Stimulated activated CD4-positive, alpha-beta T cell treated with anti-CD3 and anti-CD28 coated beads, Interleukin-12 subunit alpha, Interleukin-12 subunit beta, amount 100 ng/mL, for 24 hours (primary cell): ENCODE data around the gene HDAC4.
A peak's percentile ranks its signal among the peaks of the same experiment; 100 is the strongest.
"Not testable (repeated sequence)": the region's sequence is repeated elsewhere in the genome, so short reads cannot be mapped to it uniquely, and the experiment has no call there.

Experiments
- DNase-seq, 2 experiments: peaks; one replicate each; pipeline ENCODE4 v3.0.0-alpha.2; 2020; ENCODE audit warnings: low read depth in 2 of 2

The HDAC4 gene

DNA sequence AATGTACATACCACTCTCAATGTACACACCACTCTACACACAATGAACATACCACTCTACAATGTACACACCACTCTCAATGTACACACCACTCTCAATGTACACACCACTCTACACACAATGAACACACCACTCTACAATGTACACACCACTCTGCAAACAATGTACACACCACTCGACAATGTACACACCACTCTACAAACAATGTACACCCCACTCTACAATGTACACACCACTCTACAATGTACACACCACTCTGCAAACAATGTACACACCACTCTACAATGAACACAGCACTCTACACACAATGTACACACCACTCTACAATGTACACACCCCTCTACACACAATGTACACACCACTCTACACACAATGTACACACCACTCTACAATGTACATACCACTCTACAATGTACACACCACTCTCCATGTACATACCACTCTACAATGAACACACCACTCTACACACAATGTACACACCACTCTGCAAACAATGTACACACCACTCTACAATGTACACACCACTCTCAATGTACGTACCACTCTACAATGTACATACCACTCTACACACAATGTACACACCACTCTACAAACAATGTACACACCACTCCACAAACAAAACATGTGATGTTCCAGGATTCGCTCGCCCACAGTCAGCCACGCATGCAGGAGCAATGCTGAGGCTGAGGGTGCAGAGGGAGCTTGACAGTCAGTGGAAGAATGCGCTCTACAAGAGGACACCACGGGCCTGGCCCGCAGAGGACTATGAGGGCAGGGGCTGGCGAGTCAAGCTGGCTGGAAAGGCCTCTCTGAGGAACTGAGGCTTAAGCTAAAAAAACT is 118.2 kb downstream of the HDAC4 start:
- DNase-seq: no peak

GRCh38 chr2:239280296-239281017 is 120.4 kb downstream of the HDAC4 start:
- DNase-seq: not testable (repeated sequence)

GRCh38 chr2:239279508-239280295 is 121.1 kb downstream of the HDAC4 start:
- no peak for DNase-seq

- DNase-seq: no peak
Measured at GRCh38 chr2:239278941-239279365, 121.9 kb downstream of the HDAC4 start.

- no peak for DNase-seq
Measured at GRCh38 chr2:239278361-239278760, 122.5 kb downstream of the HDAC4 start.

- no peak for DNase-seq
Measured at GRCh38 chr2:239277401-239278085, 123.3 kb downstream of the HDAC4 start.

DNA sequence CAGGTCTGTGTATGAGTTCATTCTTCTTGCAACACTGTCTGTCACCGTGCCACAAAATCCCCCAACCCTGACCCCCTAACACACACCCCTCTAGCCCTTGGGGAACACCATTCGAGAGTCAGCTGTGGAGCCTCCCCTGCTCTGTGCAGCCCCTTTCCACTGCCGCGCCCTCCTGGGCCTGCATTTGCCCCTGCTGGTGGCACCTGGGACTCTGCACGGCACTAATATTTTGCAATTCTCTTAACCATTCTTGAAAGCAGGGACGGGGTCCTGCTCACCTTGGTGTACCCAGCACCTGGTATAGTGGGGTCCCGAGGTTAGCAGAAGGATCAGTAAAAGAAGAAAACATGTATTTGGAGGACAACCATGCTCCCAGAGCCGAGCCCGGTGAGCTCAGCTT is 124.0 kb downstream of the HDAC4 start:
- DNase-seq: no peak

- DNase-seq: no peak
Measured at GRCh38 chr2:239275847-239276831, 124.7 kb downstream of the HDAC4 start.

GRCh38 chr2:239275044-239275685 is 125.7 kb downstream of the HDAC4 start:
- DNase-seq: peak; percentile 59 to 66

DNA sequence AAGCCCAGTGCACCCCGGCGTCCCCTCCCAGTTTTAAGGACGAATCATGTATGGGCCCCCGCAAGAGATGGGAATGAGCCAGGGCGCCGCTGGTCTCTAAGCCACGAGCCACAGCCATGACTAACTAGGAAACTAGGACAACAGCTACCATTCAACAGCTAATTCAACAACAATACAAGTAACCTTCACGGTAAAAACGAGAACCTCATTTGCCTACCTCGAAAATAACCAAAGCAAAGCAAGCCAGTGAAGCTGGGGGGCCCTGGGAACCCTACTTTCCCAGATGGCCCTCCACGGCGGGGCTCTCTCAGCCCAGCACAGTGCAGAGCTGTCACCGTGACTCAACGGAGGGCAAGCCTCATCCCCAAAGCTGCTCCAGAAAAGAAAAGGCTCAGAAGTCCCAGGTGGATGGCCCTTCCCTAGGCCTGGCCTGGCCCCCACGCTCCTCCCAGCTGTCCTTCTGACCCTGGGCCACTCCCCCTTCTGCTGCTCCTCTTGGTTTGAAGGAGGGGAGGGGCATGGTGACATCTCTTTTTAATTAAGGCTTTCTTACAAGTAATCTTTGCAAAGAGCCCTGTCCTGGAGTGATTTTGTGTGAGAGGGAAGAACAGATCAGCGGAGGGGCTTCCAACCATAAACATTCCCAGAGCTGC is 126.3 kb downstream of the HDAC4 start:
- no peak for DNase-seq

GRCh38 chr2:239273280-239274234 is 127.3 kb downstream of the HDAC4 start:
- DNase-seq: no peak

GRCh38 chr2:239272626-239273025 is 128.2 kb downstream of the HDAC4 start:
- no peak for DNase-seq

GRCh38 chr2:239271882-239272281 is 128.9 kb downstream of the HDAC4 start:
- DNase-seq: no peak

GRCh38 chr2:239271471-239271870 is 129.3 kb downstream of the HDAC4 start:
- no peak for DNase-seq

DNA sequence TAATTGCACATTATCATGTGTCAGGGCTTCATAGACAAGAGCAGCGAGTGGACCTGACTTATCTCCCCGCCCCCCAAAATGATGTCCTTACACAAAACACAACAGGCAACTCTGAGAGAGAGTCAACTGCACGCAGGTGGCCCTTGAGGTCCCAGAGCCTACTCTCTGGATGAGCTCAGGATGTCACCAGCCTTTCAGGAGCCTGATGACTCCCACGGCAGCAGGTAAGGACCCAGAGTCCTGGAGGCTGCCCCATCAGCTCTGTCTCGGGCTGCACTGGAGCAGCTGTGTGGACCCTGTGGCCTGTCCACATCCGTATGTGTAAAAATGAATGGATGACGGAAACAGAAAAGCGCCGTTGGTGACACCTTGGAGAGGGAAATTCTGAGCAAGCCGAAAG is 130.9 kb downstream of the HDAC4 start:
- no peak for DNase-seq

GRCh38 chr2:239269173-239269885 is 131.5 kb downstream of the HDAC4 start:
- no peak for DNase-seq

DNA sequence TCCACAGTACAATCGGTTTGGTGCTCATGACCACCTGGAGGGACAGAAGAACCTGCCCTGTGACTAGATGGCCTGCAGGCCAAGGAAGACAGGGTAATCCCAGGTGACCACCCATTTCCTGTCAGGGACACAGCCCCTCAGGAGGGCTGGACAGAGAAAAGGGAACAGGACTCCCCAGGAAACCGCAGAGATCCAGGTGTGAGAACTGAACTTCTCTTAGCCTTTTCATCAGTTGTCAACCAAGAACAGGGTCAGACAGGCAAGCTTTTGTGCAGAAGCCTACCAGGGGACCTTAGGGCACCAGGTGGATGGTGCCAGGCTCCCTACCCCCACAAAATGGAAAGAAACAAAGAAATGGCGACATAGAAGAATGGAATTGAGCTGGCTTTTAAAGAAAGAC is 132.3 kb downstream of the HDAC4 start:
- DNase-seq: no peak

- DNase-seq: no peak
Measured at GRCh38 chr2:239268082-239268481, 132.7 kb downstream of the HDAC4 start.
